ENCODE data around the gene ZNRF3.

Gene ZNRF3

GRCh38 chr22:28989035-28989464 lies 105.7 kb downstream of the ZNRF3 start:
- DNase-seq (ENCODE audit: low spot score) = no peak
- no peak overlapping the region for H3K27ac ChIP-seq
- ChIA-PET POLR2A (ENCODE audit: low non-redundant PET) (no interaction called here), CTCF (no interaction called here)
- TF ChIP-seq, protein P1, sequence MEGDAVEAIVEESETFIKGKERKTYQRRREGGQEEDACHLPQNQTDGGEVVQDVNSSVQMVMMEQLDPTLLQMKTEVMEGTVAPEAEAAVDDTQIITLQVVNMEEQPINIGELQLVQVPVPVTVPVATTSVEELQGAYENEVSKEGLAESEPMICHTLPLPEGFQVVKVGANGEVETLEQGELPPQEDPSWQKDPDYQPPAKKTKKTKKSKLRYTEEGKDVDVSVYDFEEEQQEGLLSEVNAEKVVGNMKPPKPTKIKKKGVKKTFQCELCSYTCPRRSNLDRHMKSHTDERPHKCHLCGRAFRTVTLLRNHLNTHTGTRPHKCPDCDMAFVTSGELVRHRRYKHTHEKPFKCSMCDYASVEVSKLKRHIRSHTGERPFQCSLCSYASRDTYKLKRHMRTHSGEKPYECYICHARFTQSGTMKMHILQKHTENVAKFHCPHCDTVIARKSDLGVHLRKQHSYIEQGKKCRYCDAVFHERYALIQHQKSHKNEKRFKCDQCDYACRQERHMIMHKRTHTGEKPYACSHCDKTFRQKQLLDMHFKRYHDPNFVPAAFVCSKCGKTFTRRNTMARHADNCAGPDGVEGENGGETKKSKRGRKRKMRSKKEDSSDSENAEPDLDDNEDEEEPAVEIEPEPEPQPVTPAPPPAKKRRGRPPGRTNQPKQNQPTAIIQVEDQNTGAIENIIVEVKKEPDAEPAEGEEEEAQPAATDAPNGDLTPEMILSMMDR (conservative IDR thresholded peaks at IDR 0.05; ENCODE audit: low read depth) = no peak

DNA sequence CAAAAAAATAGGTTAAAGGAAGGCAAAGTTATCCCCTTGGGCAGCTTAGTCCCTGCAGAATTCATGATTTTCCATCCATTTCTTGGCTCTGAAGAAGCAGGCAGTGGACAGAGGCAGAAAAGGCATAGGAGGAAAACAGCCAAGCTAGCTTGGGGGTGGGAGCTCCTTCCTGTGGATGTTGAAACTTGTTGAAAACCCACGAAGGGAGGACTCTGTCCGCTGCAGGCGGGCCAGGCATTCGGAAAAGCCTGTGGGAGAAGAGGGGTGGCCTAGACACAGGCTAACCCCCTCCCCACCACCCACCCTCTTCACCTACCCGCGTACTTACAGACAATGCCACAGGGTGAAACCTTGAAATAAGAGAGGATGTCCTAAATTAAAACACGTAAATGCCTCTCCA lies 106.1 kb downstream of the ZNRF3 start:
- ChIA-PET CTCF (no interaction called here), POLR2A (ENCODE audit: low non-redundant PET) (no interaction called here)
- H3K27ac ChIP-seq = no peak overlapping the region

DNA sequence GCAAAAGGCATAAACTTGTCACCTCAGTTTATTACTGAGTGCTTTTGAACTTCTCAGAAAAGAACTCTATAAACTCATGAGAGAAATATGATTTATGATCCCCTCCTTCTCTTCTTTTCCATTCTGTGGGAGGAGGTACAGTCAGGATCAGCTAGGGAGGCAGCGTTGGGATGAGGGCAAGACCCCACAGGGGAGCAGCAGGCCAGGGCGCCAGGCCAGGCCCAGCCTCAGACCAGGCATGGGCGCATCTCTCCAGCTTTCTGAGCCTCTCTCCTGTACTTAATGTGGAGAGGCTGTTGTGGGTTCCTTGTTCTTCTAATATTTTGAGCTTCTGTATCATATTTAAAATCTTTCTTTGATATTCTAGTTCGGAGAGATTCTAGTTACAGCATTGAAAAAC lies 106.5 kb downstream of the ZNRF3 start:
- H3K27ac ChIP-seq = no peak overlapping the region
- TF ChIP-seq, protein P1 (conservative IDR thresholded peaks at IDR 0.05; ENCODE audit: low read depth) = no peak
- ChIA-PET POLR2A (ENCODE audit: low non-redundant PET) (no interaction called here), CTCF (no interaction called here)
- no peak for DNase-seq (ENCODE audit: low spot score)

More for the DNA sequence above, 106.1 kb downstream of the ZNRF3 start:
- DNase-seq (ENCODE audit: low spot score) = no peak
- TF ChIP-seq, protein P1 (conservative IDR thresholded peaks at IDR 0.05; ENCODE audit: low read depth) = no peak

DNA sequence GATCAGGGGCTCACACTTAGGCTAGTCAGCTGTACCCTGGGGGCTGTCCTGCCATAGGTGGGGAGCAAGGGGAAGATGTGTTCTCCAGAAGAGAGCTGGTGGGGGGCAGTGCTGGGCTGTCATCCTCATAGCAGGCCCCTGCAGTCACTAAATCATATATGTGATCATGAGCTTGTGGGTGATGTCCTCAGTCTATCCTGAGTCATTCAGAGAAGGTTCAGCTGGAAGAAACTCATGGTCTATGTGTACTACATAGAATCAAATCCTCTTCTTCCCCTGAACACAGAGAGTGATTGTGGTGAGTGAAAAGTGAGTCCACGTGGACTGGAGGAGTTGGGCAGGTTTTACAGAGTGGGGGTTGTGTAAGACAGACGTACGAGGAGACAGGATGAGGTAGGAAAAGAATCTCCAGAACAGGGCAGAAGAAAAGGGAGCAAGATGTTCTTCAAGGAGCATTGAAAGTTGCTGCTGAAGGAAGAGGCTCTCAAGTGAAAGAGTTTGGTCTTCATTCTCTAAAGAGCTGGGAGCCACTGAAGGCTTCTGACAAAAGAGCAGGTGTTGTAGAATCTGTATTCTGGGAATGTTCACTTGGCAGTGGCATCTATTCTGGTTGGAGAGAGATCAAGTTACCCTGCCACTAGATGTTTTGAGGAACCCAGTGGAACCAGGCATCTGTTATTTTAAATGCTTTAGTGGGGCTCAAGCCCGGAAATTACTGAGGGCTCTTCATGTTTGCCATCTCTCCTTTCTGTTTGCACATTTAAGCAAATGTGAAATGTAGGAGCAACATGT lies 109.4 kb downstream of the ZNRF3 start:
- ChIA-PET POLR2A (ENCODE audit: low non-redundant PET) (no interaction called here), CTCF (no interaction called here)
- no peak overlapping the region for H3K27ac ChIP-seq
- no peak for DNase-seq (ENCODE audit: low spot score)
- TF ChIP-seq, protein P1 (conservative IDR thresholded peaks at IDR 0.05; ENCODE audit: low read depth) = no peak

DNA sequence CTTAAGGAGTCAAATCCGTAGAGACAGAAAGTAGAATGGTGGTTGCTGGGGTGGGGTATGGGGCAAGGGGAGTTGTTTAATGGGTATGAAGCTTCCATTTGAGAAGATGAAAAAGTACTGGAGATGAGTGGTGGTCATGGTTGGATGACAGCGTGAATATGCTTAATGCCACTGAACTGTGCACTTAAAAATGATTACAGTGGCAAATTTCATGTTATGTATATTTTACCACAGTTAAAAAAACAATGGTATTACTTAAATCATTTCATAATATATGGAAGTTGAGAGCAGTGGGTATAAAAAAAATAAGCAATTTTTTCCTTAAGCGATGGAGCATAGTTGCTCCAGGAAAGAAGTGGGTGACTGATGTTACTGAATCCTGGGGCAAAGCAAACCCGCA lies 111.2 kb downstream of the ZNRF3 start:
- TF ChIP-seq, protein P1 (conservative IDR thresholded peaks at IDR 0.05; ENCODE audit: low read depth) = no peak
- H3K27ac ChIP-seq = no peak overlapping the region
- no peak for DNase-seq (ENCODE audit: low spot score)
- ChIA-PET POLR2A (ENCODE audit: low non-redundant PET) (no interaction called here), CTCF (no interaction called here)

GRCh38 chr22:28995551-28995950 lies 112.2 kb downstream of the ZNRF3 start:
- no peak overlapping the region for H3K27ac ChIP-seq
- TF ChIP-seq, protein P1 (conservative IDR thresholded peaks at IDR 0.05; ENCODE audit: low read depth) = no peak
- DNase-seq (ENCODE audit: low spot score) = no peak
- CTCF ChIA-PET = interaction anchor here (0.6 kb wide), 1 partner anchor 304 kb away, joined by 3 read pairs; no protein-coding TSS in a partner anchor
- POLR2A ChIA-PET (ENCODE audit: low non-redundant PET) = no interaction called here
